Measurements from ENCODE around the gene ZNF473. TPM values are rescaled to one million over a fixed set of nuclear protein-coding genes. Genes with fewer than 3 reads are reported as not detected.

Gene ZNF473
- total RNA-seq, 4 donors from 2014 or later = 7.1 to 28.9 (median 16.8) TPM

DNA sequence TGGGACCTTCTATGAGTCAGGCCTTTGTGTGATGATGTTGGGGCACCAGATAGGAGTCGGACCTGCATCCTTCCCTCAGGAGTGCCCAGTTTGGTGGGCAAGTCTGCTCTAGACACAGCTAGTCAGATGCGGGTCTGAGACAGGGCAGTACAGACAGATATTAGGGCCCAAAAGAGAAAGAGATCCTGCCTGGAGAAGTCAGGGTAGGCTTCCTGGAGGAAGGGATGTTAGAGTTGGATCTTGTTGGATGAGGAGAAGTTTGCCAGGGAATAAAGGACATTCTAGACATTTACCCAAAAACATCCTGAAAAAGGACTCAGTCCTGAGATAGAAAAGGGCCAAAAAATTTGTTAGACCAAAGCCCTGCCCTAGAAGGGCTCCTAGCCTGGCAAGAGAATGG lies 17.9 kb upstream of the ZNF473 start:
- DNase-seq = no peak
- intact Hi-C loops (cut with DNase I; ENCODE audit: low total_unique reads) = no loop called here
- Histone ChIP-seq H3K4me3 (no peak overlapping the region), H3K27ac (no peak overlapping the region), H3K4me1 (peaks cover 0 to 12% of the 10 kb centered on the region in 2 donors), H3K9me3 (no peaks in the 10 kb centered on the region), H3K27me3 (no peaks in the 10 kb centered on the region), H3K36me3 (no peaks in the 10 kb centered on the region)
- TF ChIP-seq, protein P1, sequence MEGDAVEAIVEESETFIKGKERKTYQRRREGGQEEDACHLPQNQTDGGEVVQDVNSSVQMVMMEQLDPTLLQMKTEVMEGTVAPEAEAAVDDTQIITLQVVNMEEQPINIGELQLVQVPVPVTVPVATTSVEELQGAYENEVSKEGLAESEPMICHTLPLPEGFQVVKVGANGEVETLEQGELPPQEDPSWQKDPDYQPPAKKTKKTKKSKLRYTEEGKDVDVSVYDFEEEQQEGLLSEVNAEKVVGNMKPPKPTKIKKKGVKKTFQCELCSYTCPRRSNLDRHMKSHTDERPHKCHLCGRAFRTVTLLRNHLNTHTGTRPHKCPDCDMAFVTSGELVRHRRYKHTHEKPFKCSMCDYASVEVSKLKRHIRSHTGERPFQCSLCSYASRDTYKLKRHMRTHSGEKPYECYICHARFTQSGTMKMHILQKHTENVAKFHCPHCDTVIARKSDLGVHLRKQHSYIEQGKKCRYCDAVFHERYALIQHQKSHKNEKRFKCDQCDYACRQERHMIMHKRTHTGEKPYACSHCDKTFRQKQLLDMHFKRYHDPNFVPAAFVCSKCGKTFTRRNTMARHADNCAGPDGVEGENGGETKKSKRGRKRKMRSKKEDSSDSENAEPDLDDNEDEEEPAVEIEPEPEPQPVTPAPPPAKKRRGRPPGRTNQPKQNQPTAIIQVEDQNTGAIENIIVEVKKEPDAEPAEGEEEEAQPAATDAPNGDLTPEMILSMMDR (IDR thresholded peaks at IDR 0.05) = no peak
- no peak for TF ChIP-seq POLR2A (IDR thresholded peaks at IDR 0.05)

- TF ChIP-seq POLR2A (IDR thresholded peaks at IDR 0.05) = no peak
- TF ChIP-seq, protein P1 (IDR thresholded peaks at IDR 0.05) = no peak
- Histone ChIP-seq H3K27me3 (no peaks in the 10 kb centered on the region), H3K4me3 (no peak overlapping the region), H3K9me3 (no peaks in the 10 kb centered on the region), H3K36me3 (no peaks in the 10 kb centered on the region), H3K27ac (no peak overlapping the region), H3K4me1 (peaks cover 0 to 10% of the 10 kb centered on the region in 2 donors)
- no peak for DNase-seq
- intact Hi-C loops (cut with DNase I; ENCODE audit: low total_unique reads) = no loop called here
These were observed 17.3 kb upstream of the ZNF473 start for GRCh38 chr19:50008532-50008931.

- intact Hi-C loops (cut with DNase I; ENCODE audit: low total_unique reads) = no loop called here
- DNase-seq = no peak
- Histone ChIP-seq H3K4me3 (no peak overlapping the region), H3K27me3 (no peaks in the 10 kb centered on the region), H3K4me1 (no peaks in the 10 kb centered on the region), H3K9me3 (no peaks in the 10 kb centered on the region), H3K27ac (no peak overlapping the region), H3K36me3 (no peaks in the 10 kb centered on the region)
- TF ChIP-seq POLR2A (IDR thresholded peaks at IDR 0.05) = no peak
- TF ChIP-seq, protein P1 (IDR thresholded peaks at IDR 0.05) = no peak
These were observed 9.5 kb upstream of the ZNF473 start for GRCh38 chr19:50016225-50016807.

DNA sequence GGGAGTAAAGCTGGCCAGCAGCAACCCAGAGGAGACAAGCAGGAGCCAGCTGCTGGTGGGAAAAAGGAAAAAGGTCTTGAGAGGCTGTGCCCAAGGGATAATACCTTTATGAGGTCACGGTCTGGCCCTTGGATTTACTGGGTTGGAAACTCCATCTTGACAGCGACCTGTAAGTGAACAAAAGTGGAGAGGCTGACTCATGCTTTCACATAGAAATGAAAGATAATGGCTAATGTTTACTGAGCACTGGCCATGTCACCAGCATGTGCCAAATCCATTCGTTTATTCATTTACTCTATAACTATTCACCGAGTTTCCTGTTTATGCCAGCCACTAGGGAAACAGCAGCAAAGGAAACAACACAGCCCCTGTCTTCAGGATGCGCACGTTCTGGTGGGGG lies 5.3 kb upstream of the ZNF473 start:
- no peak for TF ChIP-seq POLR2A (IDR thresholded peaks at IDR 0.05)
- Histone ChIP-seq H3K27ac (no peak overlapping the region), H3K36me3 (no peaks in the 10 kb centered on the region), H3K27me3 (no peaks in the 10 kb centered on the region), H3K4me3 (no peak overlapping the region), H3K4me1 (peaks cover 0 to 4% of the 10 kb centered on the region in 2 donors), H3K9me3 (no peaks in the 10 kb centered on the region)
- intact Hi-C loops (cut with DNase I; ENCODE audit: low total_unique reads) = no loop called here
- no peak for DNase-seq

- intact Hi-C loops (cut with DNase I; ENCODE audit: low total_unique reads) = no loop called here
- Histone ChIP-seq H3K4me3 (no peak overlapping the region), H3K36me3 (no peaks in the 10 kb centered on the region), H3K27ac (no peak overlapping the region), H3K27me3 (no peaks in the 10 kb centered on the region), H3K4me1 (peaks cover 0 to 14% of the 10 kb centered on the region in 2 donors), H3K9me3 (no peaks in the 10 kb centered on the region)
- DNase-seq = no peak
- TF ChIP-seq, protein P1 (IDR thresholded peaks at IDR 0.05) = no peak
- TF ChIP-seq POLR2A (IDR thresholded peaks at IDR 0.05) = no peak
These were observed 3.0 kb upstream of the ZNF473 start for GRCh38 chr19:50022823-50023222.

DNA sequence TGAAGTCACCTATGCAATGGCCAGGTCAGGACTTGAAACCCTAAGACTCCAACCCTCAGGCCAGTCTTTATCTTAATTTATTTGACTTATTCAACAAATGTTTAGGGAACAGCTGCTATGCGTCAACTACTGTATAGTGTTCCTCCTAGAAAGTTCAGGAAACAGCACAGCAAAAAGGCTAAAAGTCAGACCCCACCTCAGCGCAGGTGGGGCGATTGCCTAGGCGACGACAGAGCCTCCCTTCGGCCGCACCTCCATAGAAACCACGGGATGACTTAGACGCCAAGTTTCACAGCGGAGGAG lies 1.1 kb upstream of the ZNF473 start:
- H3K4me1 ChIP-seq = peaks cover 0 to 14% of the 10 kb centered on the region in 2 donors
- intact Hi-C loops (cut with DNase I; ENCODE audit: low total_unique reads) = no loop called here
- H3K4me3 ChIP-seq = peak overlapping the region; percentile 84 to 97
- no peaks in the 10 kb centered on the region for H3K9me3 ChIP-seq
- no peaks in the 10 kb centered on the region for H3K36me3 ChIP-seq
- TF ChIP-seq POLR2A (IDR thresholded peaks at IDR 0.05) = no peak
- TF ChIP-seq, protein P1 (IDR thresholded peaks at IDR 0.05) = no peak
- peak overlapping the region; percentile 88 to 91 for H3K27ac ChIP-seq
- no peaks in the 10 kb centered on the region for H3K27me3 ChIP-seq
- DNase-seq = no peak
